HTERT RPE-1 (cell line): ENCODE results near the gene RIN1.

Experiments
- in situ Hi-C: fragments of 300-500 bp; cut with MboI; formaldehyde crosslinking; loops from 4 replicates; pipeline ENCODE4 v1.14.3; 2020; ENCODE audit warnings: low sequenced_read_pairs

RIN1 gene

DNA sequence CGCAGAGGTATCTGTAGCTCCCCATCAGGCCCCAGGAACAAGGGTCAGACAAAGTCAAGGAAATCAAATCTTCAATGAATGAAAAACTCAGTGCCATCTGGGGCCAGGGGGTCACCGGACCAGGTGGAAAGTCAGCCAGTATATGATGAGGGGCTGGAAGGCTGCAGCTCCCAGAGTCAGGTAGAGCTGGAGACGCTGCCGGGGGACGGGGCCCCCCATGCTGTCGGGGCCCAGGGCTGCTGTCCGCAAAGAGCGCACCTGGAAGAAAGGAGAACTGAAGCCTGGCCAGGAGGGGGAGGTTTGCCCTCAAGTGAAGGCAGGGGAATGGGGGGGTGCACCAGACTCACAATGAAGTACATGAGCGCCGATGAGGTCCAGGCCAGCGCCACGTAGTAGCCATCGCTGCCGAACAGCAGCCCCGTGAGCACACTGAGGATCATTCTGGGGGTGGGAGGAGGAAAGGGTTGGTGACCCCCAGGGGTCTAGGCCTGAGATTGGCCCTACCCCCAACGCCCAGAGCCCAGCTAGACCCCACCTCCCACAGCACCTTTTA, 51.6 kb downstream of the RIN1 start:
- in situ Hi-C loops, result no loop called here

DNA sequence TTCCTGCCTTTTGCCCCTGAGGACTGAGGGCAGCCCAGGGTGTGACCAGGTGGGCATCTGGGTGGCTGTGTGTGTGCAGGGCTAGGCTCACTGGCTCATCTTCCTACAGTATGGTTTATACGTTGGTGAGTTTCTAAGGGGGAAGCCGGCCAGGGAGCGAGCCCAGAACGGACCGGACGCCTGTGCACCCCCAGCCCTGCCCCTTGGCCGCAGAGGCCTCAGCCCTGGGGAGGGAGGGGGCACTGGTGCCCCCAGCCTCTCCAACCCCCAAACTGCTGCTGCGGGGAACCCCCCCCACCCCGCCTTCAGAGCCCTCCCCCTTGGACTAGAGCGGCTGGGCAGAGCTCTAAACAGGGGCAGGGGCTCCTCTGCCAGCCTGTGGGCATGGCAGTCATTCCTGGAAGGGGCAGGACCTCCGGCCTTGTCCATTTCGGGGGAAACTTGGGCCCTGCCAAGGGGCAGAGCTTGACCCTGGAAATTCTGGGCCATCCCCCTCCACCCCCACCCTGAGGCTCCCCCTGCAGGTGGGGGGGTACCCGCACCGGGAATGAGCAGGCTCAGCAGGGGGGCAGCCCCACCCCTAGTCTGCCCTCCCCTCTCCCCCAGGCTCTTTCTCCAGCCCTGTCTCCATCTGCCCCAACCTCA, 52.7 kb downstream of the RIN1 start:
- in situ Hi-C loops, result no loop called here

DNA sequence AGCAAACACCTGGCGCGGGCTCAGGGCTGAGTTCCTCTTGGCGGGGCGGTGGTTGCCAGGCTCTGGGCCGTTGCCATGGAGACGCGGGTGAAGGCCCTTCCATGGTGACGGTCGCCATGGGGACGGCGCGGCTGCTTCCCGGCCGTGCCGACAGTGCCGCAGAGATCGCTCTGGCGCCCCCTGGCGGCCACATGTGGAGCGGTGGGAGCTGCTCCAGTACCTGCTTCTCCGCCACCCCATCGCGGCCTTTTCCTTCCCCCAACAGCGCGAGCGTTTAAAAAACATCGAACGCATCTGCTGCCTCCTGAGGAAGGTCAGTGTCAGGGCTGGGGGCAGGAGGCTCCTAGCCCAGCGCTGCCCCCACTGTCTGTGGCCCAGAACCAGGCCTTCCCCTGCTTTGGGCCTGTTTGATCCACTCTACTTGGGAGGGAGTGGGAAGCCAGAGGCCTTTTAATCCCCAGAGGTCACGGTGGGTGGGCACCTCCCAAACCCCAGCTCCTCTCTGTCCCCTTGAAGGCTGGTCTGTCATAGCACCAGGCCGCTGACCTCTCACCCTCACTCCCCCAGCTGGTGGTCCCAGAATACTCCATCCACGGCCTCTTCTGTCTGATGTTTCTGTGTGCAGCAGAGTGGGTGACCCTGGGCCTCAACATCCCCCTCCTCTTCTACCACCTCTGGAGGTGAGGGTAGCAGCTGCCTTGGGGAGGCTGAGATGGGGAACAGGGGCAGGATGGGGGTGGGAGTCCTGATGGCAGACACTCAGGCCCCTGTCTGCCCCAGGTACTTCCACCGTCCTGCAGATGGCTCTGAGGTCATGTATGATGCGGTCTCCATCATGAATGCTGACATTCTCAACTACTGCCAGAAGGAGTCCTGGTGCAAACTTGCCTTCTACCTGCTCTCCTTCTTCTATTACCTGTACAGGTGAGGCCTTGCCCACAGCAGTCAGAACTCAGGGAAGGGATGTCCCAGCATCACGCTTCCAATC, 53.5 kb downstream of the RIN1 start:
- in situ Hi-C loops, result no loop called here
